Peyer's patch (tissue), 4 donors: ENCODE data around the gene CCL27. TPM values are rescaled to one million over a fixed set of nuclear protein-coding genes. Genes with fewer than 3 reads are reported as not detected.
A peak's percentile ranks its signal among the peaks of the same experiment; 100 is the strongest.

Experiments
- DNase-seq, 3 donors: peaks; one replicate each; pipeline ENCODE4 v3.0.0-alpha.2; 2017 to 2019
- H3K27ac ChIP-seq, 4 donors: fragments of 200-600 bp; sonication (generic); one replicate each; pipeline ENCODE4 v1.5.1; 2016 to 2019
- H3K27me3 ChIP-seq, 2 donors: fragments of 200-600 bp; sonication (generic); one replicate each; pipeline ENCODE4 v1.5.1; 2019
- H3K36me3 ChIP-seq, 3 donors: fragments of 200-600 bp; sonication (generic); one replicate each; pipeline ENCODE4 v1.5.1; 2016 to 2019
- H3K4me1 ChIP-seq, 4 donors: fragments of 200-600 bp; sonication (generic); one replicate each; pipeline ENCODE4 v1.5.1; 2016 to 2019
- H3K4me3 ChIP-seq, 4 donors: fragments of 200-600 bp; sonication (generic); 1 replicate in 3 of 4; 2 replicates in 1 of 4; pipeline ENCODE4 v1.5.1; 2016 to 2019; ENCODE audit warnings: mild to moderate bottlenecking in 1 of 4
- H3K9me3 ChIP-seq, 4 donors: fragments of 200-600 bp; sonication (generic); one replicate each; pipeline ENCODE4 v1.5.1; 2016 to 2019; ENCODE audit warnings: mild to moderate bottlenecking in 1 of 4
- POLR2A ChIP-seq, 2 donors: fragments of 450-650 bp; IDR thresholded peaks; one replicate each; pipeline ENCODE4 v1.5.1; 2017; ENCODE audit warnings: antibody characterized with exemption in 2 of 2, mild to moderate bottlenecking in 2 of 2, moderate library complexity in 2 of 2
- total RNA-seq, 4 donors: library from RNA; depleted of rRNA; stranded (reverse); fragments of >200 nt; gene quantifications; one replicate each; pipeline ENCODE4 v1.1.0, GENCODE V29; 2016
- TF ChIP-seq, protein P1 (sequence below), 6 experiments: fragments of 450-650 bp in 4 of 6; fragments of 200-600 bp in 2 of 6; sonication (generic) in 1 of 6; IDR thresholded peaks; one replicate each; pipeline ENCODE4 v1.5.1; 2017 to 2019; ENCODE audit warnings: antibody characterized with exemption in 6 of 6, mild to moderate bottlenecking in 3 of 6, moderate library complexity in 1 of 6

The CCL27 gene
- total RNA-seq, 4 donors from 2014 or later, result not detected

DNA sequence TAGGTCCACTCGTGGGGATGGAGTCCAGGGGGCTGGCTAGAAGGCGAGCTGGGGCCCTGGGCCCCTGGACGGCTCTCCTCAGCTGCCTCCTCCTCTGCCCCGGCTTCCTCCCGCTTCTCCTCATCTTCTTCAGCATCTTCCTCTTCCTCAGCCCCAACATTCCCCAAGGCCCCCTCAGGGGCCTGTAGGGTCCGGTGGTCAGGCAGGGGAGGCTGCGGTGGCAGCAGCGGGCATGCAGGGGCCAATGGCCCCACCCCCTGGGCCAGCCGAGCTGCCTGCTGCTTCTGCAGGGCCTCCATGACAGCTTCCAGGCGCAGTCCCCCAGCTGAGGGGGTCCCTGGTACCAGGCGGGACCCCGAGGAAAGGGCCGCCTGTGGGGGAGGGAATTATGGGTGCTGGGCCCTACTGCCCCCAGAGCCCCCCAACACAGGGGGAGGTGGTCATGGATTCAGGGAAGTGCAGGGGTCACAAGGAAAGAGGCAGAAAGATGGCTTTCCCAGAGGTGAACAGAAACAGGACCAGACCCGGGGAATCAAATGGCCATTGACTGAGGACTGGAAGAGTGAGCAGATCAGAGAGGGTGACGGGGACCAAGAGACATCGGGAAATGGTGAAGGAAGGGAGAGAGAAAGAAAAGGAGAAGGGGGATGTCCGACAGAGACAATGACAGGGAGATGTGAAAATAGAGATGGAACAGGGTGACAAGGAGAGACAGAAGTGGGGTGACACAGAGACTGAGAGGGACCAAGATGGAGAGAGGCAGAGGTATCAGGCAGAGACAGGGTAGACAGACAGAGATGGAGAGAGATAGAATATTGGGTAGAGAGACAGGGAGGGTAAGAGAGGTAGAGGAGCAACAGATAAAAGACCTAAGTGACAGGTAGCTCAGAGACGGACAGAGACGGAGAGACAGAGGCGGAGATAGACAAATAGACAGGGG, 34.5 kb downstream of the CCL27 start:
- no peak for DNase-seq
- no peaks in the 10 kb centered on the region for H3K36me3 ChIP-seq
- no peaks in the 10 kb centered on the region for H3K9me3 ChIP-seq
- H3K27me3 ChIP-seq, result peaks cover 3 to 61% of the 10 kb centered on the region in 2 donors
- TF ChIP-seq, protein P1, sequence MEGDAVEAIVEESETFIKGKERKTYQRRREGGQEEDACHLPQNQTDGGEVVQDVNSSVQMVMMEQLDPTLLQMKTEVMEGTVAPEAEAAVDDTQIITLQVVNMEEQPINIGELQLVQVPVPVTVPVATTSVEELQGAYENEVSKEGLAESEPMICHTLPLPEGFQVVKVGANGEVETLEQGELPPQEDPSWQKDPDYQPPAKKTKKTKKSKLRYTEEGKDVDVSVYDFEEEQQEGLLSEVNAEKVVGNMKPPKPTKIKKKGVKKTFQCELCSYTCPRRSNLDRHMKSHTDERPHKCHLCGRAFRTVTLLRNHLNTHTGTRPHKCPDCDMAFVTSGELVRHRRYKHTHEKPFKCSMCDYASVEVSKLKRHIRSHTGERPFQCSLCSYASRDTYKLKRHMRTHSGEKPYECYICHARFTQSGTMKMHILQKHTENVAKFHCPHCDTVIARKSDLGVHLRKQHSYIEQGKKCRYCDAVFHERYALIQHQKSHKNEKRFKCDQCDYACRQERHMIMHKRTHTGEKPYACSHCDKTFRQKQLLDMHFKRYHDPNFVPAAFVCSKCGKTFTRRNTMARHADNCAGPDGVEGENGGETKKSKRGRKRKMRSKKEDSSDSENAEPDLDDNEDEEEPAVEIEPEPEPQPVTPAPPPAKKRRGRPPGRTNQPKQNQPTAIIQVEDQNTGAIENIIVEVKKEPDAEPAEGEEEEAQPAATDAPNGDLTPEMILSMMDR (IDR thresholded peaks at IDR 0.05), result no peak
- no peak for TF ChIP-seq POLR2A (IDR thresholded peaks at IDR 0.05)
- H3K4me3 ChIP-seq, result peak overlapping the region; percentile 31 to 59 (median 54)
- H3K4me1 ChIP-seq, result peaks cover 0 to 18% (median 11%) of the 10 kb centered on the region in 4 donors
- H3K27ac ChIP-seq, result no peak overlapping the region

DNA sequence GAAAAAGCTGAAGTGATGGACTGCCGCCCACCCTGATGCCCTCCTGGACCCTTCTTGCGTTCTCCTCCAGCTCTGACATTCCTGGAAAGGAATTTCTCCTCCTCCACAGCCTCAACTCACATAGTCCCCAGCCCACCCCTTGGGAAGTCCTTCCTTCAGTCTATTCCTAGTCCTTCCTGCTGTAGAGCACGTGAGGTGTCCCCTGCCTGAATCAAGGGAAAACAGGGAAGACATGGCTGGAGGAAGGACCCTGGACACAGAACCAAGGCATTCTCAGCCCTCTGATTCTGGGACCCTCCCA, 37.3 kb downstream of the CCL27 start:
- no peak overlapping the region for H3K4me3 ChIP-seq
- TF ChIP-seq, protein P1 (IDR thresholded peaks at IDR 0.05), result no peak
- no peak for TF ChIP-seq POLR2A (IDR thresholded peaks at IDR 0.05)
- peaks cover 0 to 18% (median 11%) of the 10 kb centered on the region in 4 donors for H3K4me1 ChIP-seq
- no peaks in the 10 kb centered on the region for H3K36me3 ChIP-seq
- H3K27me3 ChIP-seq, result peaks cover 3 to 61% of the 10 kb centered on the region in 2 donors
- DNase-seq, result no peak
- no peak overlapping the region for H3K27ac ChIP-seq
- no peaks in the 10 kb centered on the region for H3K9me3 ChIP-seq

DNA sequence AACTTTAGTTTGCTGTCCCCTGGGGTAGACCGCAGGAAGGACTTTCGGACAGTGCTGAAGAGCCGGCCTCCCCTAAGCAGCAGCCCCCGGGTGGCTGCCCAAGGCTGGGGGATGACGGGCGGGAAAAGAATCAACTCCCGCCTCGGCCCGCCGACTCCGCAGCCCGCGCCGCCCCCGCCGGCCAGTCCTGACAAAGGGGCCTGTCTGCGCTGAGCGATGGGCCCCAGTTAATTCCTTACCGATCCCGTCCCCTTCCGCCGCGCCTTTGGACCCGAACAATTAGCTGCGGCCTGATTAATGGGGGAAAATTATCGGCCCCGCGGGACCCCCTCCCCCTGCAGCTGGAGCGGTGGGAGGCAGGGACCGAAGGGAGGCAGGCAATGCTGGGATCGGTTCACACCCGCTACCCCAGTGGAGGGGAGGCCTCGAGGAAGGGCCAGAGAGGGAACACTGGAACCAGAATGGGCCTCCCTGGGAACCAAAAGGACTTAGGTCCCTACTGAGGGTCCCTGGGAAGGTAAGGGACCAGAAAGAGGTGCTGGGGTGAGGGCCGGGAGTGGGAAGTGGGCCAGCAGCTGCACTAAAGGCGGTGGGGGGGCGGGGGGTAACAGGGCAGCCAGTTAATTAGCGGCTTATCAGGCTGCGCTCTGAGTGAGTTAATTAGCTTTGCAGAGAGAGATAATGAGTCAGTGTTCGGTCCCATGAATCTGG, 37.8 kb downstream of the CCL27 start:
- Histone ChIP-seq H3K36me3 (no peaks in the 10 kb centered on the region), H3K4me1 (peaks cover 0 to 21% (median 12%) of the 10 kb centered on the region in 4 donors), H3K27ac (no peak overlapping the region), H3K27me3 (peaks cover 3 to 59% of the 10 kb centered on the region in 2 donors), H3K9me3 (no peaks in the 10 kb centered on the region), H3K4me3 (no peak overlapping the region)
- no peak for DNase-seq
- no peak for TF ChIP-seq POLR2A (IDR thresholded peaks at IDR 0.05)
- TF ChIP-seq, protein P1 (IDR thresholded peaks at IDR 0.05), result no peak

DNA sequence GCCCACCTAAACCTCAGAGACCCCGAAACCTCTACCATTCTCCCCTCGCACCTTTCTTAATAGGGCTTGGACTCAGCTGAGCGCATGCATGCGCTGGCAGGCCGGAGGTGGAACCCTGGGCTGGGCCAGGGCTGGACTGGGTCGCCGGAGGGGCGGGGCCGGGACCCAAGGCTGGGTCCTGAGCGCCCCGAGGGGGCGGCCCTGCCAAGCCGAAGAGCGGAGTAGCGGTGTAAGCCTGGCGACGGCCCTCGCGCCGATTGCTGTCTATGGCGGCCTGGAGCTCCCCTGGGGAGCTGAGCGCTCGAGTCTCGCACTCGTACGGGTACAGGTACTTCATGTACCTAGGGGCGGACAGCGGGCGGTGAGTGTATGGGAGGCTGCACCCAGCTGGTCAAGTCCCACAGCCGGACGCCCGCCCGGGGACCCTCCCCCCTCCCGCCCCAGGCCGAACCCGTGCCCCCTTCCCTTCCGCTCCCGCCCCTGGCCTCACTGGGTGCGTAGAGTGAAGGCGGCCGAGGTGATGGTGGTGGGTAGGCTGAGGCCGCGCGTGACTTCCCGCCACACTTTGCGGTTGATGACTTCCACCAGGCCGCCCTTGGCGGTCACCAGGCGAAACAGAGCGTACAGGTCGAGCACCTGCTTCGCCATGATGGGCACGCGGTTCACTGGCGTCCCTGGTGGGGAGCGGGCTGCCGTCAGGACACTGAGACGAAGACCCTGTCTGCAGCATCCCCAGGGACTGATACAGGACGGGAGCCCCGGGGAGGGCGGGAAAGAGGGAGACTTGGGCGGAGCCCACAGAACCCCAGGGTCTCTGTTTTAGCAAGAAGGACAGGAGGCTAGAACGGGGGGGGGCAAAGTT, 38.9 kb downstream of the CCL27 start:
- DNase-seq, result no peak
- Histone ChIP-seq H3K27ac (no peak overlapping the region), H3K4me3 (no peak overlapping the region), H3K9me3 (no peaks in the 10 kb centered on the region), H3K36me3 (peaks cover 0 to under 1% (median 0%) of the 10 kb centered on the region in 3 donors), H3K4me1 (peaks cover 3 to 15% (median 9%) of the 10 kb centered on the region in 4 donors), H3K27me3 (peaks cover 3 to 51% of the 10 kb centered on the region in 2 donors)
- TF ChIP-seq, protein P1 (IDR thresholded peaks at IDR 0.05), result no peak
- TF ChIP-seq POLR2A (IDR thresholded peaks at IDR 0.05), result no peak
